Measurements from ENCODE around the gene KRTAP12-2.
"Not testable (repeated sequence)": the region's sequence is repeated elsewhere in the genome, so short reads cannot be mapped to it uniquely, and the experiment has no call there.

Gene KRTAP12-2

GRCh38 chr21:44684077-44684476, 17.4 kb upstream of the KRTAP12-2 start:
- DNase-seq = no peak

GRCh38 chr21:44682580-44683151, 15.9 kb upstream of the KRTAP12-2 start:
- DNase-seq = no peak

GRCh38 chr21:44681861-44682579, 15.3 kb upstream of the KRTAP12-2 start, which contains the start of gene KRTAP12-1:
KRTAP12-1 (minus strand) TSS chr21:44682163; CDS start chr21:44682123, 40 bp downstream.
- DNase-seq = no peak

- DNase-seq = no peak
Observed at GRCh38 chr21:44681152-44681551, 14.4 kb upstream of the KRTAP12-2 start.

- DNase-seq = no peak
Observed at GRCh38 chr21:44677881-44678280, 11.2 kb upstream of the KRTAP12-2 start.

GRCh38 chr21:44671911-44672310, 5.2 kb upstream of the KRTAP12-2 start:
- DNase-seq = no peak

GRCh38 chr21:44670642-44671432, 4.1 kb upstream of the KRTAP12-2 start:
- DNase-seq = no peak

- DNase-seq = no peak
Observed at GRCh38 chr21:44667612-44668011, 885 bp upstream of the KRTAP12-2 start.

GRCh38 chr21:44664691-44665090, 2.0 kb downstream of the KRTAP12-2 start:
- no peak for DNase-seq

- not testable (repeated sequence) for DNase-seq
Observed at GRCh38 chr21:44661567-44661966, 5.2 kb downstream of the KRTAP12-2 start.

- no peak for DNase-seq
Observed at GRCh38 chr21:44658913-44659595, 7.7 kb downstream of the KRTAP12-2 start.

GRCh38 chr21:44658541-44658910, 8.2 kb downstream of the KRTAP12-2 start:
- no peak for DNase-seq

GRCh38 chr21:44657635-44658540, 8.8 kb downstream of the KRTAP12-2 start, which contains the start of gene KRTAP12-3:
KRTAP12-3 (plus strand) TSS chr21:44657932; CDS start chr21:44657980, 48 bp downstream.
- no peak for DNase-seq

GRCh38 chr21:44656868-44657267, 9.9 kb downstream of the KRTAP12-2 start:
- no peak for DNase-seq

- no peak for DNase-seq
Observed at GRCh38 chr21:44654576-44655175, 12.1 kb downstream of the KRTAP12-2 start, which contains the start of gene KRTAP12-4. KRTAP12-4 (minus strand) TSS chr21:44654659; CDS start chr21:44654614, 45 bp downstream.

- DNase-seq = no peak
Observed at GRCh38 chr21:44653656-44654575, 12.8 kb downstream of the KRTAP12-2 start.

- no peak for DNase-seq
Observed at GRCh38 chr21:44653123-44653522, 13.6 kb downstream of the KRTAP12-2 start.

GRCh38 chr21:44650973-44651675, 15.6 kb downstream of the KRTAP12-2 start:
- DNase-seq = no peak

- DNase-seq = no peak
Observed at GRCh38 chr21:44650265-44650972, 16.3 kb downstream of the KRTAP12-2 start.
